SIG-M5 treated with dmso at 0.1 percent for 504 hours (cell line): ENCODE measurements around the gene DPH5.
"Not testable (repeated sequence)": the region's sequence is repeated elsewhere in the genome, so short reads cannot be mapped to it uniquely, and the experiment has no call there.

ENCODE experiments used
- DNase-seq: peaks from one replicate; lab custom pipeline; 2025; ENCODE audit not compliant: unreplicated experiment; lab: John Stamatoyannopoulos, UW

DPH5 gene

GRCh38 chr1:101032129-101032528 lies 6.5 kb upstream of the DPH5 start:
- not testable (repeated sequence) for DNase-seq

- no peak for DNase-seq
Observed at GRCh38 chr1:101030881-101031280, 5.3 kb upstream of the DPH5 start.

- no peak for DNase-seq
Observed at GRCh38 chr1:101029184-101029583, 3.6 kb upstream of the DPH5 start.

- DNase-seq, result no peak
Observed at GRCh38 chr1:101028466-101028865, 2.9 kb upstream of the DPH5 start.

- no peak for DNase-seq
Observed at GRCh38 chr1:101027194-101027772, 1.7 kb upstream of the DPH5 start.

- no peak for DNase-seq
Observed at GRCh38 chr1:101026430-101026788, 825 bp upstream of the DPH5 start.

GRCh38 chr1:101025283-101025656 lies 314 bp downstream of the DPH5 start:
- DNase-seq, result no peak

- peak; percentile 8 for DNase-seq
Observed at GRCh38 chr1:101022294-101022693, 3.3 kb downstream of the DPH5 start.

GRCh38 chr1:101017448-101017847 lies 8.1 kb downstream of the DPH5 start:
- no peak for DNase-seq

- no peak for DNase-seq
Observed at GRCh38 chr1:101013776-101014175, 11.8 kb downstream of the DPH5 start.

GRCh38 chr1:101008229-101008834 lies 17.3 kb downstream of the DPH5 start:
- DNase-seq, result no peak

- DNase-seq, result no peak
Observed at GRCh38 chr1:101006553-101006952, 19.0 kb downstream of the DPH5 start.

GRCh38 chr1:101005871-101006270 lies 19.7 kb downstream of the DPH5 start:
- no peak for DNase-seq

GRCh38 chr1:101005183-101005582 lies 20.4 kb downstream of the DPH5 start:
- DNase-seq, result no peak

GRCh38 chr1:101004670-101005069 lies 20.9 kb downstream of the DPH5 start:
- DNase-seq, result no peak

- peak; percentile 60 for DNase-seq
Observed at GRCh38 chr1:101004061-101004460, 21.5 kb downstream of the DPH5 start.

GRCh38 chr1:101003012-101003650 lies 22.5 kb downstream of the DPH5 start:
- no peak for DNase-seq

GRCh38 chr1:101002551-101002950 lies 23.0 kb downstream of the DPH5 start:
- peak; percentile 34 for DNase-seq

- DNase-seq, result no peak
Observed at GRCh38 chr1:101000131-101000873, 25.3 kb downstream of the DPH5 start.

GRCh38 chr1:100998426-100998825 lies 27.2 kb downstream of the DPH5 start:
- no peak for DNase-seq

- no peak for DNase-seq
Observed at GRCh38 chr1:100995198-100995988, 30.2 kb downstream of the DPH5 start.
